Stimulated activated CD4-positive, alpha-beta T cell treated with anti-CD3 and anti-CD28 coated beads, Interleukin-2, amount 100 ng/mL, for 4 hours (primary cell): ENCODE measurements around the gene CDH4.
"Not testable (repeated sequence)": the region's sequence is repeated elsewhere in the genome, so short reads cannot be mapped to it uniquely, and the experiment has no call there.

Experiments
- DNase-seq: peaks from one replicate; pipeline ENCODE4 v3.0.0-alpha.2; 2020; ENCODE audit warnings: low read depth

CDH4 gene

DNA sequence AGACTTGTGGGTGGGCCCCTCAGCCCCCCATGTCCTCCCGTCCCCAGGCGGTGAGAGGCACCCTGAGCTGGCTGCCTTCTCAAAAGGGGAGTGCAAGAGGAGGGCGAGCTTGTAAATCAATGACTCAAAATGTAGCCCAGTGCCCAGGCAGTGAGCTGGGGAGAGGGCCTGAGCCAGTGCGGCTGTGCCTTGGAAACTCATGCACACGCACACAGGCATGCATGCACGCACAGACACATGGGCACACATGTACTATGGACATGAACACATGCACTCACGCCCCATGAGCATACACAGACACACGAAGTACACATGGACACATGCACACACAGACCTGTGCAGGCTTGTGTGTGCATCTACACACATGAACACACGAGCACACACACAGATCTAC, 680.1 kb downstream of the CDH4 start:
- no peak for DNase-seq

DNA sequence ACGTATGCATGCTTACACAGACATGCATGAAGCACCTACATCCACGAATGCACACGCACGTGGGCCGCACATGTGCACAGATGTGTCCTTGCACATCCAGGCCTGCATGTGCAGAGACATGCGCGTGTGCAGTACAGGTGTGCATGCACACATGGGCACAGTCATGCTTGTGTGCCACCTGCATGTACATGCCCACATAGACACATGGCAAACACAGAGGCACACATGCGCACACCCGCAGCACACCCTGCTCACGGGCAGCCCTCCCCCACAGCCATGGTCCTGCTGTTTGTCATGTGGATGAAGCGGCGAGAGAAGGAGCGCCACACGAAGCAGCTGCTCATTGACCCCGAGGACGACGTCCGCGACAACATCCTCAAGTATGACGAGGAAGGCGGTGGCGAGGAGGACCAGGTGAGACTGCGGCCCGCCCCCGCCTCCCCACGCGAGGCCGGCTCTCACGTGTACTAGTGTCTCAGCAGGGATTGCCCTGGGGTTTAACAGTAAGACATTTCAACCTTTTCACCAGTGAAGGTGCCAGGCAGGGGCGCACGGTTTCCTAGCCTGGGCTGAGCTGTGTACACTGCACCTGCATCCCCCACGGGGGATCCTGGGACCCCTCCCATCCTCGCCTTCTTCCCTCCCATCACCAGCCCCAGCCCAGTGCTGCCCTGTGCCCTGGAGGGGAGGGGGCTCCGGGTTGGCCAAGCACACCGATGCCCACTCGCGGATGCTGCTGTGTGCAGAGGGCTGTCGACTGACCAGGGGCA, 680.8 kb downstream of the CDH4 start:
- no peak for DNase-seq

DNA sequence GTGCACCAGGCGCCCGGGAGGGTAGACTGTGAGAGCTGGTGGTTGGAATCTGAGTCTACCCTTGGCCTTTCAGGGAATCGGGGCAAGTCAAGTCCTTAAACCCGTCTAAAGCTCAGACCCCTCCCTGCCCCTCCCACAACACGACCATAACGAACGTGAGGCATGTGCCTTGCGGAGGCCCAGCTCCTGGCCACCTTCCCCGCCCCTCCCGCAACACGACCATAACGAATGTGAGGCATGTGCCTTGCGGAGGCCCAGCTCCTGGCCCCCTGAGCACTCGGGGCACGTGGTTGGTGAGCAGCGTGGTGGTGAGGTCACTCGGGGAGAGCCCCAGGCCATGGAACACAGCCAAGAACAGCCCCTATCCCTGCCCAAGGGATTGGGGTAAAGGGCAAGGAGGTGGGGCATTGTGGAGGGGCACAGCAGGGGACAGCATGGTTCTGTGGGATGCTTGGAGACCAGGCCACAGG, 681.5 kb downstream of the CDH4 start:
- DNase-seq, result no peak

DNA sequence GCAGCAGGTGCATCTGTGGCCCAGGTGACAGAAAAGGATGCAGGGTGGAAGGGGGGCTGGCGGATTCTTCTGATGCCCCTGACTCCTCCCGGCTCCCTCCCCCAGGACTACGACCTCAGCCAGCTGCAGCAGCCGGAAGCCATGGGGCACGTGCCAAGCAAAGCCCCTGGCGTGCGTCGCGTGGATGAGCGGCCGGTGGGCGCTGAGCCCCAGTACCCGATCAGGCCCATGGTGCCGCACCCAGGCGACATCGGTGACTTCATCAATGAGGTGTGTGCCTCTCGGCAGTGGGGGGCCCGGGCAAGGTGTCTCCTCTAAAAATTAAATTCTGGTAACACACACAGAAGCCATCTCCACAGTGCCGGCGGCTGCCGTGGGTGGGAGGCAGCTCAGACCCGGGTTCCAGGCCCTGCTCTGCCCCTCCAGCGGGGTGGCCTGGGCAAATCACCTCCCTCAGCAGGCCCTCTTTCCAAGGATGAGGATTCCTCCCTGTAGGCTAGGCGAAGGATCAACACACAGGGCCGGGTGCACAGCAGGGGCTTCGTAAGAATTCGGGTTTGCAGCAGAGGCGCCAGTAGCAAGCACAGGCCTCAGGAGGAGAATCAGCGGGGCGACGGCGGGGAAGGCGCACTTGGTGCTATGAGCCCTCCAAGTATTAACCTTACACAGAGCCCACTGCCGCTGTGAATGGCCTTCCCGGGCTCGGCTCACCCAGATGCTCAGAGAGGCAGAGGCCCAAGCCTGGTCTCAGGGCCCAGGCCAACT, 682.1 kb downstream of the CDH4 start:
- no peak for DNase-seq

DNA sequence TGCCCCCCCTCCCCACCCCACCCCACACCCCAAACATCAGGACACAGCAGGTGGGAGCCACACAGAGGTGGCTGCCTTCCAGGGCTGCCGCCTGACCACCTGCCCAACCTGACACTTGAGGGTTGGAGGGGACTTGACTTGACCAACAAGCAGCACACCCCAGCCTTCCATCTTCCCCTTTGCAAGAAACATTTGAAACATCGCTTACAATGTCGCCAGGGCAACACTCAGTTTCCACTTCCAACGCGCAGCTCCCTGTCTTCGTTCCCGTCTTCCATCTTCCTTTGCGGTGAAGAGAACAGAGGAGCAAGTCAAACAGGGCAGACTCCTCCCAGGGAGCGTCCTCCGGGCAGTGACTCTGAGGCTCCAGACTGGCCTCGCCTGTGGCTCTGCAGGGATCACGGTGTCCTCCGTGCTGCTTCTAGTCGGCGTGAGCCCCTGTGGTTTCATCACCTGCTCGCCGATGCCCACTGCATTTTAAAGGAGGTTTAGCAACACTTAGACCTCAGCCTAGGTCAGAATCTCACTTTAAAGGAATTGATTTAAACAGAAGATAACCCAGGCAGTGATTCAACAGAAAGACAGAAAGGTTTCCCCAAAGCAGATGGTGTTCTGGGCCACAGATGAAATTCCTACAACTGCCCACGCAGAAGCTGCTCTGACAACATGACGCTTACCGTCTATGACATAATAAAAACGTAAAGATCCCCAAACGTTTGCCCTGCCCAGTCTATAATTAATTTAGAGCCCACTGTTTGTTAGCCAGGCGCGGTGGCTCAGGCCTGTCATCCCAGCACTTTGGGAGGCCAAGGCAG, 682.9 kb downstream of the CDH4 start:
- no peak for DNase-seq

DNA sequence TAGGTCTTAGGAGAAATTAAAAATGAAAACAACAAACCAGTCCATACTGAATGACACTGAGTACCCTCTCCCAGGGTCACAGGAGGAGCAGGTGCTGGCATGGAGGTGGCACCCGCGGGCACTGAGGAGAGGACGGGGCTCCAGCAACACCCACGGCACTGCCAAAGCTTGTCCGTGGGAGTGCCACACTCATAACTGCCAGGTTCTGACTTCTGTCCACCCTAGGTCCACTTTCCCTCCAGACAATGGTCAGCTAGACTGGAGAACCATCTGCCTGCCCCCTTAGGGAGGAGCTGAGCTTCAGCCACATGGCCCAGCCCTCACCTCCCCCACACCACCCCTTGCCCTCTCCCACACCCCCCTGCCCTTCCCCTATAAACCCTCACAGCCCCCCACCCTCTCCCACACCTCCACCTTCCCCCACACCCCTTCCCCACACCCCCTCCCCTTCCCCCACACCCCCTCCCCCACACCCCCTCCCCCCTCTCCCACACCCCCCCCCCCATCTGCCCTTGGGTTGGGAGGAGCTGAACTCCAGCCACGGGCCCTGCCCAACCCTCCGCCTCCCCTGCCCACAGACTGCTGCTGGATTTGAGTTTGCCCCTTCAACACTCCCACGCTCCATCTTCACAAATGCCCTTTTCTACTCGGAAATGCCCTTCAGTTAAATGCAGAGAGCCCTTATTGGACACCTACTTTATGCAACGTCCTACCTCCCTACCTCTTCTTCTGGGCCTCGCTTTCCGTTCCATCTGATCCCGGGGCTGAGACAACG, 684.1 kb downstream of the CDH4 start:
- DNase-seq, result no peak

DNA sequence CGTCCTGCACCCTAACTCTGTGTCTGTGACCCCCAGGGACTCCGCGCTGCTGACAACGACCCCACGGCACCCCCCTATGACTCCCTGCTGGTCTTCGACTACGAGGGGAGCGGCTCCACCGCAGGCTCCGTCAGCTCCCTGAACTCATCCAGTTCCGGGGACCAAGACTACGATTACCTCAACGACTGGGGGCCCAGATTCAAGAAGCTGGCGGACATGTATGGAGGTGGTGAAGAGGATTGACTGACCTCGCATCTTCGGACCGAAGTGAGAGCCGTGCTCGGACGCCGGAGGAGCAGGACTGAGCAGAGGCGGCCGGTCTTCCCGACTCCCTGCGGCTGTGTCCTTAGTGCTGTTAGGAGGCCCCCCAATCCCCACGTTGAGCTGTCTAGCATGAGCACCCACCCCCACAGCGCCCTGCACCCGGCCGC, 684.7 kb downstream of the CDH4 start:
- no peak for DNase-seq

DNA sequence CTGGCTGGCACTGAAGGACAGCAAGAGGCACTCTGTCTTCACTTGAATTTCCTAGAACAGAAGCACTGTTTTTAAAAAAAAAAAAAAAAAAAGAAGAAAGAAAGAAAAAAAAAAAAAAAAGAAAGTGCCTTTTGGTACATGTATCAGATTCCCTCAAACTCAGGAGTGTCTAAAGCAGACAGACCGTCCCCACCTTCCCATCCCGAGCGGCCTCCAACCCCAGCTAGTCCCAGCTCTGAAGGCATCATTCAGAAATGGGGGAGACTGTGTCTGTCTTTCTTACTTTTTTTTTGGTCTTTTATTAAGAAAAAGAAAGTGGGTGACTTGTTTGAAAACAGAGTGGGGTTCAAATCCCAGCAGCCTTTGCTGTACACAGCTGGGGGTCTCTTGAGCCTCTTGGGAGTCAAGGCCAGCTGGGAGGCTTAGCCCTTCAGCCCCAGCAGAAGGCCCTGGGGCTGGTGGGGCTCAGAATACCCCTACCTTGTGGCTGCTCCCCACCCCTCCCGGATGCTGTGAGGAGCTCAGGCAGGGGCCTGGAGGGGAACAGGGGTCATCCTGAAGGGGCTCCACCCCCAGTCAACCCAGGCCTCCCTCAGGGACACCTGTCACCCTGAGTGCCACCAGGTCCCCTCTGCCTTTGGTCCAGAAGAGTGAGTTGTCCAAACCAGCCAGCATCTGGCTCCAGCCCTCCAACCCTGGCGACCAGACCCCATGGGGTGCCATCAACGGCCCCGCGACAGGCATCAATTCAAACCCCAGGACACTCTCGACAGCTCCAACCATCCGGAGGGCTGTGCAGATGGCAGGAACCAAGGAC, 685.3 kb downstream of the CDH4 start:
- DNase-seq, result no peak

DNA sequence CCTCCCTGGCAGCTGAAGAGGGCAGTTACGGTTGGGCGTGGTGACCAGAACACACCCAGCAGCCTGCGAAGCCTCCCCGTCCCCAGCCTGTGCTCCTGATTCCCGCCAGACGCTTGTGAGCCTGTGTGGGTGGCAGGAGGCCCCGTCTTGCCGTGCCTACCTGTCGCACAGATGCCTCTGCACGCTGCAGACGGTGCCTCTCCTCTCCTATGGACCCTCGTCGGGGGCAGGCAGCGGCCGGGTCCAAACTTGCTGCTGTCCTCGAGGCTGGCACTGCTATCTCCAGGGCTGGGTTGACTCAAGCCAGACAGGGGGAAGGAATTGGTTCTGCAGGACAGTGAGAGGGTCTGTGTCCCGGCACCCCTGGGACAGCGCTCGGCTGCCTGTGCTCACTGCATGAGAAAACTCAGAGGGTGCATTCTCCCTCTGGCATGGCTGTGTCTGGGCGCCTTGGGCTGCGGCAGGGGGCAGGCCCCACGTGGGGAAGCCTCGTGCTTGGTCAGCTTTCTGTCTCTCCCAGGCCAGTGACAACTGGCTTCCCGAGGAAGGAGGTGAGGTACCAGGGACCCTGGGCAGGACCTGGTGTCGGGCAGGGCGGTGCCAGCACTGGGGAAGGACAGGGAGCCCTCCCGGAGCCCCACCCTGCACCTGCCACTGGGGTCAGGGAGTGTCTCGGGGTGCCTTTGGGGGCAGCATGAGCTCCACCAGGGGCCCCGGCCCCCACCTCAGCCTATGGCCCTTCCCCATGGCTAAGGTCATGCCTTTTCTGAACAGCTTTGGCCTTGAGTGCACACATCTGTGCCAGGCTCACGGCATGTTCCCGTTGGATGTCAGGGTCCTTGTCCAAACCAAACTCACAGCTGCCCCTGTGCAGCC, 686.1 kb downstream of the CDH4 start:
- no peak for DNase-seq

DNA sequence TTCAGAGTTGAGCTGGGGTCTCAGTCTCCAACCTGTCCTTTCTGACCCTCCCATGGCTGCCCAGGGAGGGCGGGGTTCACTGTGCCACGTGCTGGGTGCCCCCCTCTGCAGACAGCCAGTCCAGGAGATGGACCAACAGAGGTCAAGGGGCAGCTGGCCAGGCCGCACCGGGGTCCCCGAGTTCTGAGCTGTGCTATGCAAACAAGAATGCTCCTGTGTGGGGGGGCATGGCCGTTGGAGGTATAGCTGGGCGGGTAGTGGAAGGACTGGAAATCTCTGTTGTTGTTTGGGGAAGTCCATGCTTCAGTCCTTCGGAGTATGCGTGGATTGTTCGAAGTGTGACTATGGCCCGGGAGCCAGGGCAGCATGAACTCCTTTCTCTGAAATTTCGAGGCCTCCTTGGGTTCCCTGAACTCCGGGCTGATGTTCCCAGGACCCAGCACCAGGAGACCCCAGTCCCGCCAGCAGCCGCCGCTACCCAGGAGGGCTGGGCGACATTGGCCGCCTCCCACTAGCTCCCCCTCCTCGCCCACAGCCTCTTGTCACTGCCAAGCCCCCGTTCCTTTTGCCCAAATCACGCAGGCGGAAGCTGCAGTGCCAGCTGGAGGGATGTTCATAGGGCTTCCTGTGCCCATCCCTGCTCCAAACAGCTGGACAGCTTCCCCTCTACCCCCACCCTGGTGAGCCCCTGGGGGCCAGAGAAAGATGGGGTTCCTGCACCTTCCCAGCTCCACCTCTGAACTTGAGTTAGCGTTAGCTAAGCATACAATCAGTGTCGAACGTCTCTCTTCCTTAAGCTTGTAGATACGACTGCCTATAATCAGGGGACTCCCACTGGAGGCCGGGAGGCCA, 687.0 kb downstream of the CDH4 start:
- DNase-seq, result no peak

DNA sequence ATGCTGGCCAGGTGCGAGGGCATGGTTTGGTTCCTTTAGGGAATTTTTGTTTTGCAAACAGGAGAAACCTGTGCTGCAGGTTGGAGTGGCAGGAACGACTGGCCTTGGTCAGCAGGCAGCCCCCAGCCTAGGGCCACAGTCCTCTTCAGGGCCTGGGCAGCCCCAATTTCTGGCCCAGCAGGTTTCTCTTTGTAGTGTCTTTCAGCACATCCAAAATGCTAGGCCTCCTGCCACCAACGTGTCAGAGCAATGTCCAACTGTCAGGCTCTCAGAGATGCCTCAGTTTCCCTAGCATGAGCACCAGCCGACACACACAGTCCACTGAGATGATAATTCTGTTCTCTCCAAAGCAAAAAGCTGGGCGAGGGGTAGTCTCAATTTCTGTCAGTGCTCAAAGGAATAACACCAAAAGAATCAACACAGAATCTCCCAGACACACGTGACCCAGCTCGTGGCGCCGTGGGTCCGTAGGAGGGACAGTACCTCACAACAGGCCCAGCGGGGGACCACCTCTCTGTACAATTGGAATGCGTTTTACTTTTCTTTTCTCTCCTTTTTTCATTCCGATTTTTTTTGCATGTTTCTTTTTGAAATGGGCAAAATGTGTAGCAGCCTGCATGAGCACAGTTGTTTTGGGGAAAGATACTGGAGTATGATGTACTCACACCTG, 687.8 kb downstream of the CDH4 start:
- no peak for DNase-seq

DNA sequence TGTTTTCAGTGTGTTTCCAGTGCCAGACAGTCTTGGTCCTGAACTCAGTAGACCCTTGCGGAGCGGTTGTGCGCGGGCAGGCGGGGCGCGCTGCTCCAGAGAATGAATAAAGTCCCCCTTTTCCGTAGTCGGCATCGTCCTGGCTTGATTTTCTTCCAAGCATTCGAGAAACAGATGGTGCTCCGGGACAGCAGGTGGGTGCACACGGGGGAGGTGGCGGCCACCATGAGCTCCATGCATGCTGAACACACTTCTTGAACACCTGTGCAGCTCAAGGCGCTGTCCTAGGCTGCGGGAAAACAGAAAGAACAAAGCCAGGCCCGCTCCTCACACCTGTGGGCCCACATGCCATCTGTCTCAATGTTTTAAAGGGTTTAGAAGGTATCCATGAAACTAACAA, 688.4 kb downstream of the CDH4 start:
- no peak for DNase-seq

DNA sequence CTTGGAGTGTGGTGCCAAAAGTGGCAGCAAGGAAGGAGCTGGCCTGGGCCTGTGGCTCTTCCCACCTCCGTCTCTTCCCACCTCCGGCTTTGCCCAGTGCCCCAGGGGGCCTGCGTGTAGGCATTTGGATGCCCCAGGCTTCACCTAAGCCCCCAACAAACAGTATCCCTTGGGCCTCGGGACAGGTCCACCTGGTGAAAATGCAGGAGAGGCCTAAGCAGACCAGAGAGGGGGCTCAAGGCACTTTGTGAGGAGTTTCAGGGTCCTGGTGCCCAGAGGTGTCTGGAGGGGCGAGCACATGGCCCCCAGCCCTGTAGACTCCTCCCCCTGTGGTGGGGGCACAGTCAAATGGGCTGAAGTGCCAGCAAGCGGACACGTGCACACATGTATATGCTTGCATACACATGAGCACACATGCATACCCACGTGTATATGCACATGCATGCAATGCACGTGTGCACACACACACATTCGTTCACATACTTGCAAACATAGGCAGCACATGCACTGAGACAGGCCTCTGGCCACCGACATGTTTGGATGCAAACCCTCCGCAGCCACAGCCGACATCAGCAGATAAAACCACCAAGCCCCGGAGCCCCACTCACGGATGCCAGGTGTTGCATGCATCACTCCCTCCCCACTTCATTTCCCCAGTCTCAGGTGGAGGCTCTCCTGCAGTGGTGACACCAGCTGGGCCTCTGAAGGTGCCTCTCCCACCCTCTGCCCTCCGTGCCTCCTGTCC, 689.1 kb downstream of the CDH4 start:
- DNase-seq, result no peak

DNA sequence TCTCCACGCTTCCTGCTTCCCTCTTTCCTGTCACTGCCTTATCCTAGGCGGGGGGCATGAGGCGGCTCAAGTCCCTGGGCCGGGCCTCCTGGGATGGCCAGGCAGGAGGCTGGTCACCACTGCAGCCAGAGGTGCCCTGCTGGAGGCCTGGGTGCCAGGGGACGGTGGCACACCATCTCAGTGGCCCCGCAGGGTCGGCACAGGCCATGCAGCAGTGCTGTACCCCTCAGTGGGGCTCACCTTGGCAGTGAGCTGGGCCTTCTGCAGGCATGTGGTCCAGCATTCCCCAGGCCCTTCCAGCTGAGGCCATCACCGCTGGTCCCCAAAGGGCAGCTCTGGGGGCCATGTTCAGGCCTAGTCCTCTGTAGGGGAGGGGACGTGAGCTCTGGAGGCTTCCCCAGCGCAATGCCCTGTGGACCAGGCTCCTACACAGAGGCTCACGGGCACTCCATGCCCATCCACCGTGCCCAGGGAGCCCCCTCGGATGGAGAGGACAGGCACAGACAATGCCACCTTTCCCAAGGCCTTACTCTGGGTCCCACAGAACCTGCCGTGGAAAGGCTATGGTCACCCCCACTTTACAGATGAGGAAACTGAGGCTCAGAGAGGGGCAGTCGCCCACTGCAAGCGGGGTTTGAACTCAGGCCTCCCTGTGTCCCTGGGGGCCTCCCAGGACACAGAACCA, 689.8 kb downstream of the CDH4 start:
- no peak for DNase-seq

DNA sequence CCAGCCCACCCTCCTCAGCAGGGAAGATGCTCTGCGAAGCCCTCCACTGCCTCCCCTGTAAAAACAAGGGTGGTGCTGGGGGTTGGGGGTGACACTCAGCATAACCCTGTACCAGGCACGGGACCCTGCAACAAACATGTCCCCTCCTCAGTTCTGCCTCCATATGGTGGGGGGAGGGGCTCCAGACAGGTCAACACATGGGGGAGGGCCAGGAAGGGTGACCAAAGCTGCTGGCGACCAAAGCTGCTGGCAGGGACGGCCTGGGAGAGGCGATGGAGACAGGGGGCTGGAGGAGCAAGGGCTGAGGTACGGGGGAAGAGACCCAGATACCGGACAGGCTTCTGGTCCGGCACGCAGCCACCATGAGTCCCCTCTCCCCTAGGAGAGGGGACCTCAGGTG, 690.5 kb downstream of the CDH4 start:
- no peak for DNase-seq

DNA sequence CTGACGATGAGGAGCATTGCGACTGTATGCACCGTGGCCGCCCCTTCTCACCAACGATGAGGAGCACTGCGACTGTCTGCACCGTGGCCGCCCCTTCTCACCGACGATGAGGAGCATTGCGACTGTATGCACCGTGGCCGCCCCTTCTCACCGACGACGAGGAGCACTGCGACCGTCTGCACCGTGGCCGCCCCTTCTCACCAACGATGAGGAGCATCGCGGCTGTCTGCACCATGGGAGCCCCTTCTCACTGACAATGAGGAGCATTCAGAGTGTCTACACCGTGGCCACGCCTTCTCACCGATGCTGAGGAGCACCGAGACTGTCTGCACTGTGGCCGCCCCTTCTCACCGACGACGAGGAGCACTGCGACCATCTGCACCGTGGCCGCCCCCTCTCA, 692.9 kb downstream of the CDH4 start:
- DNase-seq, result not testable (repeated sequence)

DNA sequence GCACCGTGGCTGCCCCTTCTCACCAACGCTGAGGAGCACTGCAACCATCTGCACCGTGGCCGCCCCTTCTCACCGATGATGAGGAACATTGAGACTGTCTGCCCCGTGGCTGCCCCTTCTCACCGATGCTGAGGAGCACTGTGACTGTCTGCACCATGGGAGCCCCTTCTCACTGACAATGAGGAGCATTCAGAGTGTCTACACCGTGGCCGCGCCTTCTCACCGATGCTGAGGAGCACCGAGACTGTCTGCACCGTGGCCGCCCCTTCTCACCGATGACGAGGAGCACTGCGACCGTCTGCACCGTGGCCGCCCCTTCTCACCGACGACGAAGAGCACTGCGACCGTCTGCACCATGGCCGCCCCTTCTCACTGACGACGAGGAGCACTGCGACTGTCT, 693.4 kb downstream of the CDH4 start:
- DNase-seq, result not testable (repeated sequence)
